ENCODE data around the gene LZTR1.

- TF ChIP-seq POLR2A (IDR thresholded peaks at IDR 0.05; ENCODE audit: low read depth, low read length) (no peak), POLR2AphosphoS5 (IDR thresholded peaks at IDR 0.05; ENCODE audit: low read depth, low read length) (no peak)
Measured at GRCh38 chr22:20959578-20960461, 22.3 kb upstream of the LZTR1 start.

Measured in GM12891 (cell line).